Measurements from ENCODE around the gene BNC2.

GRCh38 chr9:16418721-16419120 is 451.7 kb downstream of the BNC2 start:
- no peak for TF ChIP-seq BHLHE40 (IDR thresholded peaks at IDR 0.05; ENCODE audit: borderline replicate concordance)
- TF ChIP-seq PKNOX1 (IDR thresholded peaks at IDR 0.05) = no peak
- TF ChIP-seq TARDBP (IDR thresholded peaks at IDR 0.05) = no peak
- TF ChIP-seq ELF4 (IDR thresholded peaks at IDR 0.05) = no peak
- no peak for TF ChIP-seq FOXK2 (IDR thresholded peaks at IDR 0.05)
- TF ChIP-seq SUZ12 (IDR thresholded peaks at IDR 0.05) = no peak
- no peak for TF ChIP-seq LEF1 (IDR thresholded peaks at IDR 0.05; ENCODE audit: borderline replicate concordance)
- no peak for TF ChIP-seq FOXA1 (IDR thresholded peaks at IDR 0.05)
- no peak for TF ChIP-seq ARNT (IDR thresholded peaks at IDR 0.05)
